SU-DHL-6 (cell line): Measurements from ENCODE around the gene PXK.

ENCODE experiments used
- H2AFZ ChIP-seq: fragments of 200-600 bp; sonication (generic); 2 replicates; pipeline ENCODE4 v1.6.1; 2014; ENCODE audit warnings: low read depth, mild to moderate bottlenecking, moderate library complexity, mixed read lengths, antibody characterized with exemption, low read length; ENCODE audit not compliant: severe bottlenecking
- H3F3A ChIP-seq: fragments of 200-600 bp; shearing (Covaris generic); 2 replicates; pipeline ENCODE4 v1.6.0; 2016; ENCODE audit warnings: antibody characterized with exemption, mild to moderate bottlenecking; ENCODE audit not compliant: insufficient read depth
- H3K27ac ChIP-seq: fragments of 200-600 bp; sonication (generic); 2 replicates; pipeline ENCODE4 v1.5.1; 2016; ENCODE audit warnings: low read depth, mild to moderate bottlenecking, low read length, moderate library complexity, mixed read lengths
- H3K27me3 ChIP-seq: fragments of 200-600 bp; sonication (generic), shearing (Covaris generic); 2 replicates; pipeline ENCODE4 v1.6.0; 2014; ENCODE audit warnings: mild to moderate bottlenecking, low read length
- H3K36me3 ChIP-seq: fragments of 200-600 bp; sonication (generic); 2 replicates; pipeline ENCODE4 v1.6.1; 2014; ENCODE audit warnings: mild to moderate bottlenecking, low read length, mixed read lengths
- H3K4me2 ChIP-seq: fragments of 300-600, 200-600 bp; shearing (Covaris generic), sonication (generic); 2 replicates; pipeline ENCODE4 v1.6.0; 2014; ENCODE audit warnings: low read length, low read depth, mild to moderate bottlenecking; ENCODE audit not compliant: poor library complexity, severe bottlenecking
- H3K4me3 ChIP-seq: fragments of 200-600 bp; sonication (generic); 2 replicates; pipeline ENCODE4 v1.5.1; 2014; ENCODE audit warnings: antibody characterized with exemption, low read length, mild to moderate bottlenecking, mixed read lengths; ENCODE audit not compliant: insufficient read depth, poor library complexity, severe bottlenecking
- H3K79me2 ChIP-seq: fragments of 200-600 bp; sonication (generic); 2 replicates; pipeline ENCODE4 v1.6.1; 2014; ENCODE audit warnings: mild to moderate bottlenecking, low read length, moderate library complexity; ENCODE audit not compliant: insufficient read depth
- H3K9ac ChIP-seq: fragments of 200-600 bp; sonication (generic); 2 replicates; pipeline ENCODE4 v1.7.0; 2014; ENCODE audit warnings: mild to moderate bottlenecking, low read length
- H3K9me2 ChIP-seq: fragments of 200-600 bp; sonication (generic); replicated peaks from 2 replicates; pipeline ENCODE4 v1.6.1; 2014; ENCODE audit warnings: low read length; ENCODE audit not compliant: insufficient read depth
- H3K9me3 ChIP-seq: fragments of 200-600 bp; sonication (generic); 2 replicates; pipeline ENCODE4 v1.6.1; 2014; ENCODE audit warnings: low read length, mixed read lengths; ENCODE audit not compliant: insufficient read depth
- H4K20me1 ChIP-seq: fragments of 200-600 bp; sonication (generic); 2 replicates; pipeline ENCODE4 v1.6.1; 2014; ENCODE audit warnings: low read depth, mild to moderate bottlenecking, antibody characterized with exemption, low read length, moderate library complexity, mixed read lengths
- EZH2phosphoT487 ChIP-seq: fragments of 200-600 bp; sonication (generic), shearing (Covaris generic); conservative IDR thresholded peaks from 2 replicates; pipeline ENCODE4 v1.6.1; 2018; ENCODE audit warnings: mild to moderate bottlenecking, antibody characterized with exemption, low read length, moderate library complexity, mixed read lengths
- TF ChIP-seq, protein P1 (sequence below): fragments of 200-600 bp; sonication (generic); IDR thresholded peaks from one replicate; pipeline ENCODE4 v1.5.1; 2017; ENCODE audit warnings: antibody characterized with exemption, mild to moderate bottlenecking, low read length, moderate library complexity; ENCODE audit not compliant: insufficient read depth, poor library complexity, severe bottlenecking

Gene PXK

DNA sequence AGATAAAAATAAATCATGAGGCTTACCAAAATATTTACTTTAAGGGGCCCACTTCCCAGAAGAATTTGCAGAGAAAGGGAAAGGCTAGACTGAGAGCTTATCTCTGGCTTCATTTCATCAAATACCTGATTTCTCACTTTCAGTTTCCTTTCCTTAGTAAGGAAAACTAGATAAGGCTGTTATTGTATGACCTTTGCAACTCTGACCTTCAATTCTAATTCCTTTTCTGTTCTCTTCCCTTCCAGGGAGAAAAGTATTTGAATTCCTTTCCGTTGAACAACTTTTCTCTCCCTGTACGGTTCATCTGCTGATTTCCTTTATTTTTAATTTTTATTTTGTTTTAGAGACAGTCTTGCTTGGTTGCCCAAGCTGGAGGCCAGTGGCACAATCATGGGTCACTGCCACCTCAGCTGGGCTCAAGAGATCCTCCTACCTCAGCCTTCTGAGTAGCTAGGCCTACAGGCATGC, 7.1 kb upstream of the PXK start:
- Histone ChIP-seq H3K27ac (no peak overlapping the region), H3K9ac (no peak overlapping the region), H3K4me3 (no peak overlapping the region), H3K4me2 (no peak overlapping the region), H3K36me3 (no peaks in the 10 kb centered on the region), H3K27me3 (no peaks in the 10 kb centered on the region), H3F3A (peaks cover 16% of the 10 kb centered on the region; the same call in 1 of the 2 replicates), H3K9me2 (no peaks in the 10 kb centered on the region), H2AFZ (no peak overlapping the region), H3K9me3 (no peaks in the 10 kb centered on the region), H4K20me1 (no peaks in the 10 kb centered on the region), H3K79me2 (no peaks in the 10 kb centered on the region)
- no peak for TF ChIP-seq EZH2phosphoT487
- TF ChIP-seq, protein P1, sequence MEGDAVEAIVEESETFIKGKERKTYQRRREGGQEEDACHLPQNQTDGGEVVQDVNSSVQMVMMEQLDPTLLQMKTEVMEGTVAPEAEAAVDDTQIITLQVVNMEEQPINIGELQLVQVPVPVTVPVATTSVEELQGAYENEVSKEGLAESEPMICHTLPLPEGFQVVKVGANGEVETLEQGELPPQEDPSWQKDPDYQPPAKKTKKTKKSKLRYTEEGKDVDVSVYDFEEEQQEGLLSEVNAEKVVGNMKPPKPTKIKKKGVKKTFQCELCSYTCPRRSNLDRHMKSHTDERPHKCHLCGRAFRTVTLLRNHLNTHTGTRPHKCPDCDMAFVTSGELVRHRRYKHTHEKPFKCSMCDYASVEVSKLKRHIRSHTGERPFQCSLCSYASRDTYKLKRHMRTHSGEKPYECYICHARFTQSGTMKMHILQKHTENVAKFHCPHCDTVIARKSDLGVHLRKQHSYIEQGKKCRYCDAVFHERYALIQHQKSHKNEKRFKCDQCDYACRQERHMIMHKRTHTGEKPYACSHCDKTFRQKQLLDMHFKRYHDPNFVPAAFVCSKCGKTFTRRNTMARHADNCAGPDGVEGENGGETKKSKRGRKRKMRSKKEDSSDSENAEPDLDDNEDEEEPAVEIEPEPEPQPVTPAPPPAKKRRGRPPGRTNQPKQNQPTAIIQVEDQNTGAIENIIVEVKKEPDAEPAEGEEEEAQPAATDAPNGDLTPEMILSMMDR: no peak

DNA sequence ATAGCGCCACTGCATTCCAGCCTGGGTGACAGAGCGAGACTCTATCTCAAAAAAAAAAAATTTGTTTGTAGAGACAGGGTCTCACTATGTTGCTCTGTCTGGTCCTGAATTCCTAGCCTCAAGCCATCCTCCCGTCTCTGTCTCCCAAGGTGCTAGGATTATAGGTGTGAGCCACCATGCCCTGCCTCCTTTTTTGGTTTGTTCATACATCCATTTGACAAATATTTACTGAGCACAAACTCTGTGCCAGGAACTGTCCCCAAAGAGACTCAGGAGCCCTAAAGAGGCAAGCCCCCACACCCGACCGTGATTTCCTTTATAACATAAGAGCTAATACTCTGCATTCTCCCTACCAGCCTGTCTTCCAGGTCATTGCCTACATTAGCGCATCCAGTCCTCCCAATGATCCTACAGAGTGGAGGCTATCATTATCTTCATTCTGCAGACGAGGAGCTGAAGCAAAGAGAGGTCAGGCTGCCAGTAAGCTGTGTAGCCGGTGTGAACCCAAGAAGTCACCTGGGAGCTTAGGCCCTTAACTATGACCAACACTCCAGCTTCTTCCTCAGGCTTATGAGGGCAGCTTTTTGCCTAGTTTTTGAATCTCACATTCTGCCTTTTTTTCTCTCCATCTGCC, 6.3 kb upstream of the PXK start:
- no peaks in the 10 kb centered on the region for H4K20me1 ChIP-seq
- no peak overlapping the region for H2AFZ ChIP-seq
- no peak overlapping the region for H3K4me3 ChIP-seq
- H3K27me3 ChIP-seq: no peaks in the 10 kb centered on the region
- no peak overlapping the region for H3K27ac ChIP-seq
- no peaks in the 10 kb centered on the region for H3K36me3 ChIP-seq
- H3K9me2 ChIP-seq: no peaks in the 10 kb centered on the region
- no peak overlapping the region for H3K9ac ChIP-seq
- no peak overlapping the region for H3K4me2 ChIP-seq
- H3F3A ChIP-seq: peaks cover 16% of the 10 kb centered on the region; the same call in 1 of the 2 replicates
- H3K9me3 ChIP-seq: no peaks in the 10 kb centered on the region
- no peaks in the 10 kb centered on the region for H3K79me2 ChIP-seq
- no peak for TF ChIP-seq EZH2phosphoT487
- TF ChIP-seq, protein P1: no peak

DNA sequence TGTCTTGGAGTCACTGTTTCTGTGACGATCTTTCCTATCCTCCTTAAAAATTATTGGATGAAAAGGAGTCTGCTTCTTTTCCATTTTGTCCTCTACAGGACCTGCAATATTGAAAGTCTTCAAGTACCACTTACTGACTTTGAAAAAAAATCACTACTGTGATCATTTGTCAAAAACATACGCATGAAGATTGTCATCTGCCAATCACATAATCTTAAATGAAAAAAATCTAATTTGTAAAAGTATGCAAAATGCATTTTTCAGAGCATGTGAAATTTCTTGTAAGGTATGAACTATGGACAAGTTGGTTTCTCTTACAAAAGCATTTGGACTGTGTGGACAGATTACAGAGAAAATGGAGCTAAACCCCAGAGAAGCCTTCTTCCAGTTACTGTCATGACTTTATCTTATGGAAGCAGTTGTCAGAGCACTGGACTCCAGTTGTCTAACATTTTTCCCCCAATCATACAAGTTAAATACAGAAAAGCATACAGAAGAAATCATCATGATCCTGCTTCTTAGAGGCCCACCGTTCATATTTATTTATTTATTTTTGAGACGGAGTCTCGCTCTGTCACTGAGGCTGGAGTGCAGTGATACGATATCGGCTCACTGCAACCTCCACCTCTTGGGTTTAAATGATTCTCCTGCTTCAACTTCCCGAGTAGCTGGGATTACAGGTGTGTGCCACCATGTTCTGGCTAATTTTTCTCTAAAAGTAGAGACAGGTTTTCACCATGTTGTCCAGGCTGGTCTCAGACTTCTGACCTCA, 3.4 kb upstream of the PXK start:
- H3K79me2 ChIP-seq: peaks cover 14% of the 10 kb centered on the region
- no peak overlapping the region for H3K27ac ChIP-seq
- peaks cover 15% of the 10 kb centered on the region for H3F3A ChIP-seq

More for the DNA sequence above, 3.4 kb upstream of the PXK start:
- H2AFZ ChIP-seq: no peak overlapping the region
- no peaks in the 10 kb centered on the region for H3K9me2 ChIP-seq
- no peak overlapping the region for H3K9ac ChIP-seq
- H3K9me3 ChIP-seq: no peaks in the 10 kb centered on the region
- no peak overlapping the region for H3K4me2 ChIP-seq
- no peaks in the 10 kb centered on the region for H4K20me1 ChIP-seq
- H3K4me3 ChIP-seq: no peak overlapping the region
- H3K27me3 ChIP-seq: no peaks in the 10 kb centered on the region
- TF ChIP-seq EZH2phosphoT487: no peak
- TF ChIP-seq, protein P1: no peak
- H3K36me3 ChIP-seq: no peaks in the 10 kb centered on the region
